Aorta (tissue), 5 donors: ENCODE data around the gene GULP1. TPM values are rescaled to one million over a fixed set of nuclear protein-coding genes. Genes with fewer than 3 reads are reported as not detected.
A peak's percentile ranks its signal among the peaks of the same experiment; 100 is the strongest.
"Not testable (repeated sequence)": the region's sequence is repeated elsewhere in the genome, so short reads cannot be mapped to it uniquely, and the experiment has no call there.

Source experiments
- ATAC-seq: fragments of 200-7000 bp; cut with Tn5 transposase; one replicate; pipeline ENCODE4 v1.9.1; 2022; ENCODE audit warnings: moderate library complexity; ENCODE audit not compliant: low FRiP score
- DNase-seq, 2 donors: peaks; one replicate each; pipeline ENCODE4 v3.0.0-alpha.2; 2020
- H3K27ac ChIP-seq, 2 donors: one replicate each; pipeline ENCODE4 v1.5.1; 2013; ENCODE audit warnings: low read length in 2 of 2, mild to moderate bottlenecking in 2 of 2, moderate library complexity in 2 of 2, control low read depth in 1 of 2, inconsistent platforms in 1 of 2, low read depth in 1 of 2
- H3K27me3 ChIP-seq, 2 donors: one replicate each; pipeline ENCODE4 v1.6.1; 2013; ENCODE audit warnings: control low read depth in 1 of 2, low read length in 1 of 2, mild to moderate bottlenecking in 1 of 2, moderate library complexity in 1 of 2; ENCODE audit not compliant: insufficient read depth in 2 of 2, control insufficient read depth in 1 of 2
- H3K36me3 ChIP-seq, 2 donors: one replicate each; pipeline ENCODE4 v1.6.1; 2013; ENCODE audit warnings: control low read depth in 1 of 2, low read length in 1 of 2, mild to moderate bottlenecking in 1 of 2; ENCODE audit not compliant: insufficient read depth in 2 of 2, control insufficient read depth in 1 of 2
- H3K4me1 ChIP-seq, 2 donors: one replicate each; pipeline ENCODE4 v1.6.1; 2013; ENCODE audit warnings: low read length in 2 of 2, control low read depth in 1 of 2, mild to moderate bottlenecking in 1 of 2, moderate library complexity in 1 of 2; ENCODE audit not compliant: insufficient read depth in 2 of 2, control insufficient read depth in 1 of 2
- H3K4me3 ChIP-seq, 2 donors: one replicate each; pipeline ENCODE4 v1.5.1; 2013; ENCODE audit warnings: low read length in 2 of 2, control low read depth in 1 of 2, mild to moderate bottlenecking in 1 of 2
- H3K9me3 ChIP-seq: one replicate; pipeline ENCODE4 v1.6.1; 2013; ENCODE audit warnings: mild to moderate bottlenecking, low read length; ENCODE audit not compliant: control insufficient read depth
- WGBS, 2 donors: extraction: QIAGEN DNeasy Blood & Tissue Kit; methylation state at CpG; one replicate each; pipeline ENCODE4 v1.1.7; 2013; 5-methylcytosine and 5-hydroxymethylcytosine counted together
- intact Hi-C, 2 donors: fragments of 100-400 bp; cut with DNase I; formaldehyde crosslinking; loops; one replicate each; pipeline versions ENCODE4 v1.14.2 to v1.15.0; 2022
- polyA plus RNA-seq, 2 donors: library from polyadenylated mRNA; stranded (reverse); fragments of 200-250 nt; gene quantifications; one replicate each; pipeline ENCODE4 v1.2.3, GENCODE V29; 2013
- total RNA-seq, 2 donors: library from RNA; stranded (reverse); fragmentation: NEBNext Ultra II Directional; extraction: Animal tissue kit (Norgen Biotek cat#: 25700); gene quantifications; one replicate each; pipeline ENCODE4 v1.2.1, GENCODE V29; 2021
- donor health status: healthy with polysubstance abuse.
- donor health status: Bipolar disorder and iron deficiency.
- donor health status: DM: no; HTN: no; CAD: no.
- donor health status: DM: no; HTN: no; CAD: no.
- donor health status: DM: yes; HTN: yes; CAD: no.

Gene GULP1
- total and polyA plus RNA-seq, 4 donors: 60.2 to 74.8 (median 67.1) TPM

GRCh38 chr2:188284251-188284650, 7.4 kb upstream of the GULP1 start:
- not testable (repeated sequence) for H3K9me3 ChIP-seq, DNase-seq, ATAC-seq, H3K27me3 ChIP-seq, H3K36me3 ChIP-seq, H3K27ac ChIP-seq, H3K4me1 ChIP-seq, H3K4me3 ChIP-seq
- WGBS, 2 donors: 94 to 97% methylated on average over 3 of the region's 3 CpGs
- intact Hi-C loops: loop anchor here in 1 of 2 donors (10.0 kb wide), 1 partner anchor 409 kb away; no protein-coding TSS in a partner anchor

GRCh38 chr2:188285049-188285448, 6.6 kb upstream of the GULP1 start:
- WGBS, 2 donors: 45 to 63% methylated on average over 5 of the region's 5 CpGs
- Histone ChIP-seq H3K9me3 (no peaks in the 10 kb centered on the region), H3K4me1 (peaks cover 0 to 2% of the 10 kb centered on the region in 2 donors), H3K36me3 (no peaks in the 10 kb centered on the region), H3K27ac (peak overlapping the region in 1 of 2 donors; percentile 82), H3K27me3 (no peaks in the 10 kb centered on the region), H3K4me3 (no peak overlapping the region)
- intact Hi-C loops: loop anchor here in 1 of 2 donors (10.0 kb wide), 1 partner anchor 410 kb away; no protein-coding TSS in a partner anchor
- no peak for ATAC-seq
- DNase-seq: no peak

- no peak for ATAC-seq
- no peak for DNase-seq
- Histone ChIP-seq H3K36me3 (no peaks in the 10 kb centered on the region), H3K4me3 (no peak overlapping the region), H3K4me1 (peaks cover 0 to 2% of the 10 kb centered on the region in 2 donors), H3K27ac (no peak overlapping the region), H3K27me3 (no peaks in the 10 kb centered on the region), H3K9me3 (no peaks in the 10 kb centered on the region)
- 11 to 17% methylated on average over 2 of the region's 2 CpGs for WGBS, 2 donors
- intact Hi-C loops: loop anchor here in 1 of 2 donors (10.0 kb wide), 1 partner anchor 411 kb away; no protein-coding TSS in a partner anchor
Observed at GRCh38 chr2:188285774-188286173, 5.9 kb upstream of the GULP1 start.

- Histone ChIP-seq H3K27me3 (no peaks in the 10 kb centered on the region), H3K4me3 (peak overlapping the region; percentile 20 to 81), H3K4me1 (peaks cover 0 to 2% of the 10 kb centered on the region in 2 donors), H3K27ac (peak overlapping the region; percentile 89 to 95), H3K9me3 (no peaks in the 10 kb centered on the region), H3K36me3 (no peaks in the 10 kb centered on the region)
- intact Hi-C loops: loop anchor here (5.0 to 10.0 kb wide), 5 partner anchors 134 to 706 kb away; no protein-coding TSS in a partner anchor
- ATAC-seq (no peak), DNase-seq (peak in 1 of 2 donors; percentile 34)
- WGBS, 2 donors: 1% methylated on average over 12 of the region's 12 CpGs
Observed at GRCh38 chr2:188291142-188291616, 495 bp upstream of the GULP1 start.

- DNase-seq: peak; percentile 87 to 92
- ATAC-seq: peak; percentile 92
- Histone ChIP-seq H3K4me1 (peaks cover 0 to 2% of the 10 kb centered on the region in 2 donors), H3K27me3 (no peaks in the 10 kb centered on the region), H3K4me3 (peak overlapping the region; percentile 20 to 81), H3K27ac (peak overlapping the region; percentile 89 to 95), H3K9me3 (no peaks in the 10 kb centered on the region), H3K36me3 (no peaks in the 10 kb centered on the region)
- intact Hi-C loops: loop anchor here (2.0 to 10.0 kb wide), 6 partner anchors 132 to 708 kb away; no protein-coding TSS in a partner anchor
- WGBS, 2 donors: 0 to 1% methylated on average over 51 to 54 of the region's 54 CpGs
Observed at GRCh38 chr2:188292348-188293239, 920 bp downstream of the GULP1 start.

GRCh38 chr2:188293601-188294351, 2.1 kb downstream of the GULP1 start:
- ATAC-seq (peak; percentile 9), DNase-seq (peak; percentile 75 to 86)
- H3K4me1 ChIP-seq: no peaks in the 10 kb centered on the region
- intact Hi-C loops: loop anchor here (2.0 to 10.0 kb wide), 6 partner anchors 131 to 709 kb away; no protein-coding TSS in a partner anchor
- H3K4me3 ChIP-seq: peak overlapping the region; percentile 20 to 81
- H3K27ac ChIP-seq: peak overlapping the region; percentile 86 to 88
- WGBS, 2 donors: 3 to 4% methylated on average over 10 of the region's 10 CpGs
- no peaks in the 10 kb centered on the region for H3K27me3 ChIP-seq
- H3K9me3 ChIP-seq: no peaks in the 10 kb centered on the region
- H3K36me3 ChIP-seq: no peaks in the 10 kb centered on the region

- Histone ChIP-seq H3K36me3 (no peaks in the 10 kb centered on the region), H3K27ac (peak overlapping the region in 1 of 2 donors; percentile 88), H3K27me3 (no peaks in the 10 kb centered on the region), H3K9me3 (no peaks in the 10 kb centered on the region), H3K4me3 (peak overlapping the region; percentile 20 to 81), H3K4me1 (no peaks in the 10 kb centered on the region)
- intact Hi-C loops: loop anchor here (5.0 to 10.0 kb wide), 5 partner anchors 130 to 710 kb away; no protein-coding TSS in a partner anchor
- ATAC-seq (no peak), DNase-seq (no peak)
- 0 to 8% methylated on average over 1 of the region's 1 CpG for WGBS, 2 donors
Observed at GRCh38 chr2:188294352-188294926, 2.8 kb downstream of the GULP1 start.
